Gastrocnemius medialis (tissue), 4 donors: Measurements from ENCODE around the gene MMP15. TPM values are rescaled to one million over a fixed set of nuclear protein-coding genes. Genes with fewer than 3 reads are reported as not detected.

ENCODE experiments used
- ATAC-seq, 2 donors: fragments of 150-250 bp; one replicate each; pipeline ENCODE4 v1.9.1; 2016
- DNase-seq, 2 donors: peaks; one replicate each; pipeline ENCODE4 v3.0.0-alpha.2; 2019
- H3K27ac ChIP-seq, 4 donors: fragments of 200-600 bp; sonication (generic); 1 replicate in 1 of 4; 2 replicates in 3 of 4; pipeline ENCODE4 v1.5.1; 2016 to 2018; ENCODE audit warnings: mild to moderate bottlenecking in 2 of 4, moderate library complexity in 1 of 4
- H3K27me3 ChIP-seq, 3 donors: fragments of 200-600 bp; sonication (generic) in 2 of 3; 1 replicate in 1 of 3; 2 replicates in 2 of 3; pipeline versions ENCODE4 v1.5.1 to v1.6.0; 2016 to 2019; ENCODE audit warnings: mild to moderate bottlenecking in 1 of 3, moderate library complexity in 1 of 3
- H3K36me3 ChIP-seq, 2 donors: fragments of 200-600 bp; sonication (generic) in 1 of 2; one replicate each; pipeline ENCODE4 v1.5.1; 2017 to 2018
- H3K4me1 ChIP-seq, 2 donors: fragments of 200-600 bp; sonication (generic) in 1 of 2; one replicate each; pipeline ENCODE4 v1.5.1; 2016 to 2017; ENCODE audit warnings: mild to moderate bottlenecking in 2 of 2
- H3K4me3 ChIP-seq, 4 donors: fragments of 200-600 bp; sonication (generic) in 3 of 4; 1 replicate in 1 of 4; 2 replicates in 3 of 4; pipeline ENCODE4 v1.5.1; 2016 to 2019; ENCODE audit warnings: mild to moderate bottlenecking in 2 of 4
- H3K9me3 ChIP-seq, 3 donors: fragments of 200-600 bp; sonication (generic) in 2 of 3; 1 replicate in 1 of 3; 2 replicates in 2 of 3; pipeline ENCODE4 v1.5.1; 2016 to 2019
- POLR2A ChIP-seq, 2 donors: fragments of 450-650 bp; IDR thresholded peaks; one replicate each; pipeline ENCODE4 v1.6.1; 2017; ENCODE audit warnings: antibody characterized with exemption in 2 of 2, mild to moderate bottlenecking in 2 of 2, moderate library complexity in 2 of 2
- in situ Hi-C, 4 donors: fragments of 200-750 bp; cut with MboI; loops; one replicate each; pipeline versions ENCODE4 v1.15.0 to v1.8.0; 2017; ENCODE audit warnings: low sequenced_read_pairs in 4 of 4
- intact Hi-C: fragments of 100-400 bp; cut with DNase I; formaldehyde crosslinking; loops from one replicate; pipeline ENCODE4 v1.15.1; 2023; ENCODE audit warnings: low total_unique reads
- total RNA-seq, 4 donors: library from RNA; depleted of rRNA; stranded (reverse); fragments of >200 nt; gene quantifications; one replicate each; pipeline versions ENCODE4 v1.1.0 to v1.2.3, GENCODE V29; 2016
- TF ChIP-seq, protein P1 (sequence below), 5 experiments: fragments of 450-650 bp in 3 of 5; fragments of 200-600 bp in 2 of 5; sonication (generic) in 2 of 5; IDR thresholded peaks in 4 of 5; conservative IDR thresholded peaks in 1 of 5; 1 replicate in 4 of 5; 2 replicates in 1 of 5; pipeline ENCODE4 v1.5.1; 2016 to 2019; ENCODE audit warnings: antibody characterized with exemption in 5 of 5, mild to moderate bottlenecking in 3 of 5, moderate library complexity in 3 of 5

MMP15 gene
- total RNA-seq, 4 donors from 2014 or later = 2.9 to 8.1 (median 4.9) TPM

DNA sequence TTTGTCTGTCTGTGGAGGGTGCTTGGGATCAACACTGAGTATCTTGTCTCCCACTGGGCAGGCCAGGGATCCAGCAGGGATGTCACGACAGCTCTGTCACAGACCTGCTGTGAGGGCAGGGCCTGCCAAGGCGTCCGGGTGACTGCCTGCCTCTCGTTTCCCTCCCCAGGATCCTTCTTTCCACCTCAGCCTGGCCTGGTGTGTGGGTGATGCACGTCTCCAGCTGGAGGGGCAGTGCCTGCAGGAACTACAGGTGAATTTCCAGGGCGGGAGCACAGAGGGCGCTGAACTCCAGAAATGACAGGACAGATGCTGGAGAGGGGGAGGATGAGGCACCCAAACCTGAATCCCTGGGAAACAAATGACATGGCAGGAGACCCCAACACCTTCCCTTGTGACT, 6.8 kb upstream of the MMP15 start:
- no peak overlapping the region for H3K27ac ChIP-seq
- H3K36me3 ChIP-seq = peaks cover 0 to 12% of the 10 kb centered on the region in 2 donors
- intact Hi-C loops (no loop called here), in situ Hi-C loops (loop anchor here in 2 of 4 donors (10.0 to 25.0 kb wide), 3 partner anchors 124 to 282 kb away; partner anchors contain the start of gene KATNB1 (in 1 of the 2))
- no peak for TF ChIP-seq POLR2A (IDR thresholded peaks at IDR 0.05)
- TF ChIP-seq, protein P1, sequence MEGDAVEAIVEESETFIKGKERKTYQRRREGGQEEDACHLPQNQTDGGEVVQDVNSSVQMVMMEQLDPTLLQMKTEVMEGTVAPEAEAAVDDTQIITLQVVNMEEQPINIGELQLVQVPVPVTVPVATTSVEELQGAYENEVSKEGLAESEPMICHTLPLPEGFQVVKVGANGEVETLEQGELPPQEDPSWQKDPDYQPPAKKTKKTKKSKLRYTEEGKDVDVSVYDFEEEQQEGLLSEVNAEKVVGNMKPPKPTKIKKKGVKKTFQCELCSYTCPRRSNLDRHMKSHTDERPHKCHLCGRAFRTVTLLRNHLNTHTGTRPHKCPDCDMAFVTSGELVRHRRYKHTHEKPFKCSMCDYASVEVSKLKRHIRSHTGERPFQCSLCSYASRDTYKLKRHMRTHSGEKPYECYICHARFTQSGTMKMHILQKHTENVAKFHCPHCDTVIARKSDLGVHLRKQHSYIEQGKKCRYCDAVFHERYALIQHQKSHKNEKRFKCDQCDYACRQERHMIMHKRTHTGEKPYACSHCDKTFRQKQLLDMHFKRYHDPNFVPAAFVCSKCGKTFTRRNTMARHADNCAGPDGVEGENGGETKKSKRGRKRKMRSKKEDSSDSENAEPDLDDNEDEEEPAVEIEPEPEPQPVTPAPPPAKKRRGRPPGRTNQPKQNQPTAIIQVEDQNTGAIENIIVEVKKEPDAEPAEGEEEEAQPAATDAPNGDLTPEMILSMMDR (IDR thresholded peaks at IDR 0.05 in 4 of 5, conservative IDR thresholded peaks at IDR 0.05 in 1 of 5) = no peak
- ATAC-seq = no peak
- no peaks in the 10 kb centered on the region for H3K9me3 ChIP-seq
- peaks cover 0 to 16% of the 10 kb centered on the region in 2 donors for H3K4me1 ChIP-seq
- H3K27me3 ChIP-seq = no peaks in the 10 kb centered on the region
- no peak overlapping the region for H3K4me3 ChIP-seq
- DNase-seq = no peak

DNA sequence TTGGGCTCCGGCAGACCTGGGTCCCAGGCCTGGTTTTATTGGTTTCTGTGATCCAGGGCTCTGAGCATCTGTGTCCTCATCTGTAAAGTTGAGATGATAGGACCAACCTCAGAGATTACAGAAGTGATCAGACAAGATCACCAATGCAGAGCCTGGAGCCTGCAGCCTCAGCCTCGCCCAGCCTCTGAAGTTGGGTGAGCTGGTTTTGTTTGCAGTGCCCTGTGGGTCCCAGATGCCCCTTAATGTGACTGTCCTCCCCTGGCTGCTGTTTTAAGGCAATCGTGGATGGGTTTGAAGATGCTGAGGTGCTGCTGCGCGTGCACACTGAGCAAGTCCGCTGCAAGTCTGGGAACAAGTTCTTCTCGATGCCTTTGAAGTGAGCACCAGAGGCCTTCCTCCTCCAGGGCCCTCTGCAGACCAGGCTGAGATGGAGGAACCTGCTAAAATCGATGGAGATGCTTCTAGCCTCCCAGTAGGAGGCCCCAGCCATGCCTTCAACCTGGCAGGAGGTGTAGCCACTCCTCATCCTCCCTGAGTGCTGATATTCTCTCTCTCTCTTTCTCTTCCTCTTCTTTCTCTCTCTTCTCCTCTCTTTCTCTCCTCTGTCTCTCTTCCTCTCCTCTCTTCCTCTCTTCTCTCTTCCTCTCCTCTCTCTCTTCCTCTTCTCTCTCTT, 5.6 kb upstream of the MMP15 start:
- H3K36me3 ChIP-seq = peaks cover 0 to 12% of the 10 kb centered on the region in 2 donors
- intact Hi-C loops = loop anchor here (2.0 to 5.0 kb wide), 2 partner anchors 107 to 177 kb away; partner anchors contain the start of gene CSNK2A2
- H3K9me3 ChIP-seq = no peaks in the 10 kb centered on the region
- in situ Hi-C loops = loop anchor here (5.0 to 25.0 kb wide), 6 partner anchors 102 to 283 kb away; partner anchors contain the start of genes CFAP20 (in 3 of the 4) and KATNB1 (in 1 of the 4)
- ATAC-seq (no peak), DNase-seq (no peak)
- H3K4me3 ChIP-seq = no peak overlapping the region
- H3K4me1 ChIP-seq = peaks cover 5 to 18% of the 10 kb centered on the region in 2 donors
- no peaks in the 10 kb centered on the region for H3K27me3 ChIP-seq
- TF ChIP-seq POLR2A (IDR thresholded peaks at IDR 0.05) = no peak
- TF ChIP-seq, protein P1 (IDR thresholded peaks at IDR 0.05 in 4 of 5, conservative IDR thresholded peaks at IDR 0.05 in 1 of 5) = no peak
- no peak overlapping the region for H3K27ac ChIP-seq

GRCh38 chr16:58020628-58021521, 4.7 kb upstream of the MMP15 start:
- Histone ChIP-seq H3K36me3 (peaks cover 0 to 12% of the 10 kb centered on the region in 2 donors), H3K27ac (no peak overlapping the region), H3K4me3 (no peak overlapping the region), H3K9me3 (no peaks in the 10 kb centered on the region), H3K4me1 (peaks cover 6 to 22% of the 10 kb centered on the region in 2 donors), H3K27me3 (no peaks in the 10 kb centered on the region)
- in situ Hi-C loops = loop anchor here (5.0 to 25.0 kb wide), 5 partner anchors 101 to 284 kb away; partner anchors contain the start of genes CFAP20 (in 3 of the 4) and KATNB1 (in 1 of the 4)
- TF ChIP-seq, protein P1 (IDR thresholded peaks at IDR 0.05 in 4 of 5, conservative IDR thresholded peaks at IDR 0.05 in 1 of 5) = peak; percentile 67 to 80 (median 71)
- TF ChIP-seq POLR2A (IDR thresholded peaks at IDR 0.05) = no peak
- ATAC-seq (peak in 1 of 2 donors; percentile 33), DNase-seq (peak in 1 of 2 donors; percentile 39)
- intact Hi-C loops = loop anchor here (2.0 to 5.0 kb wide), 2 partner anchors 106 to 176 kb away; partner anchors contain the start of gene CSNK2A2

- no peaks in the 10 kb centered on the region for H3K9me3 ChIP-seq
- peaks cover 0 to 12% of the 10 kb centered on the region in 2 donors for H3K36me3 ChIP-seq
- intact Hi-C loops (loop anchor here (2.0 to 5.0 kb wide), 2 partner anchors 105 to 175 kb away; partner anchors contain the start of gene CSNK2A2), in situ Hi-C loops (loop anchor here (5.0 to 25.0 kb wide), 5 partner anchors 100 to 285 kb away; partner anchors contain the start of genes CFAP20 (in 3 of the 4) and KATNB1 (in 1 of the 4))
- H3K27me3 ChIP-seq = no peaks in the 10 kb centered on the region
- TF ChIP-seq, protein P1 (IDR thresholded peaks at IDR 0.05 in 4 of 5, conservative IDR thresholded peaks at IDR 0.05 in 1 of 5) = no peak
- no peak for TF ChIP-seq POLR2A (IDR thresholded peaks at IDR 0.05)
- no peak for DNase-seq
- H3K4me3 ChIP-seq = no peak overlapping the region
- no peak overlapping the region for H3K27ac ChIP-seq
- no peak for ATAC-seq
- peaks cover 10 to 22% of the 10 kb centered on the region in 2 donors for H3K4me1 ChIP-seq
Measured at GRCh38 chr16:58021661-58022551, 3.6 kb upstream of the MMP15 start.
